Activated naive CD4-positive, alpha-beta T cell treated with anti-CD3 and anti-CD28 coated beads, Interleukin-2, amount 50 U/mL, for 16 hours (primary cell): ENCODE measurements around the gene PRRG1.
"Not testable (repeated sequence)": the region's sequence is repeated elsewhere in the genome, so short reads cannot be mapped to it uniquely, and the experiment has no call there.

Experiments used
- DNase-seq: peaks from one replicate; pipeline ENCODE4 v3.0.0-alpha.2; 2020

The PRRG1 gene

DNA sequence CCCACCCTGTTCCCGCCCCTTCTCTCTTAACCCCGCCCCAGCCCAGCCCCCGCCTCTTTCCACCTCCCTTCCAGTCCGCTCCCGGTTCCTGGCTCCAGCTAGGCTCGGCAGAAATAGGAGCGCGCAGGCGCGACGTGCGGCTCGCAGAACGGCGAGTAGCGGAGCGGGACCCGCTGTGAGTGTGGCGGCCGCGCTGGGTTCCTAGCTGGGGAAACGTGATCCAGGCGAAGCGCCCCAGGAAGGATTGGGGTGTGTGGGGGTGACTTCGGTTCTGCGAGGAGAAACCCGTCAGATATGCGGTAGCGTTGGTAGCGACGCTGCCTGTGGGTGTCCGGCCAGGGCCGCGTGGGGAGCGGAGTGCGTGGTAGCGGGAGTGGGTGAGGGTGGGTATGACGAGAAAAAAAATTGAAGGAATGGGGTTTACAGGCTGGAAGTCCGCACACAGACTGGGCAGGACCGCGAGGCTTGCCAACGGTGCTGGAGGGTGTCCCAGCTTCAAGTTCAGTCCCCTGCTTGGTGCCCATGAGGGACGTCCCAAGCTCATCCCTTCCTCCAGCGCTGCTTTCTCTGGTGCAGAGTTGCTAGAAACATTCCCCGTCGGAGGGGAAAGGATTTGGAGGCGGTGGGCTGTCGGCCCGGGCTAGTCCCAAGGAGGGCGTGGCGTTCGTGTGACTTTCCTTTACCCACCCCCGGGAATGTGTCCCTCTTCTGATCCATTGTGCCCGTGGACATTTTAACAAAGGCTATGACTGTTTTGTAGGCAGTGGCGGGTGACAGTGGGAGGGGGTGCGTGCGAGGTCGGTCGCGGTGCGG lies at the start of gene PRRG1:
PRRG1 (plus strand) TSS at position 144 of the 813 bp plus-strand sequence. CDS start 56,886 bp downstream, outside the sequence.
- no peak for DNase-seq

DNA sequence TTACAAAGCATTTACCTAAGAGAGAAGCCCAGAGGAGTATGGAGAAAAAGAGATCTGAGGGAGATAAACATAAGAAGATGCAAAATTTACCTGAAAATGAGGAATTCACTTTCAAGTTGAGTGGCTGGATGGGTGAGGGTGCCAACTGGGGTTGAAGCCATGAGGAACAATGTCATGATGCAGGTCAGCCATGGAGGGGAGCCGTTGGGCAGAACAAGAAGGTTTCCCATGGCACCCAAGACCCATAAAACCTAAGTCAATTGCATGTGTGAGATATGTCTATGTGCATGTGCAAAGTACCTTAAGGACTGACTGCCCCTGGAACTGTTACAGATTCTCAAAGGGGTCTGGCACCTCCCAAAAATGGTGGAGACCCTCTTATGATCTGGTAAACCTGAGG lies 46.6 kb upstream of the PRRG1 start:
- DNase-seq, result no peak

DNA sequence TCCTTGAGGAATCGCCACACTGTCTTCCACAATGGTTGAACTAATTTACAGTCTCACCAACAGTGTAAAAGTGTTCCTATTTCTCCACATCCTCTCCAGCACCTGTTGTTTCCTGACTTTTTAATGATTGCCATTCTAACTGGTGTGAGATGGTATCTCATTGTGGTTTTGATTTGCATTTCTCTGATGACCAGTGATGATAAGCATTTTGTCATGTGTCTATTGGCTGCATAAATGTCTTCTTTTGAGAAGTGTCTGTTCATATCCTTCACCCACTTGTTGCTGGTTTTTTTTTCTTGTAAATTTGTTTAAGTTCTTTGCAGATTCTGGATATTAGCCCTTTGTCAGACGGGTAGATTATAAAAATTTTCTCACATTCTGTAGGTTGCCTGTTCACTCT lies 43.9 kb upstream of the PRRG1 start:
- not testable (repeated sequence) for DNase-seq

DNA sequence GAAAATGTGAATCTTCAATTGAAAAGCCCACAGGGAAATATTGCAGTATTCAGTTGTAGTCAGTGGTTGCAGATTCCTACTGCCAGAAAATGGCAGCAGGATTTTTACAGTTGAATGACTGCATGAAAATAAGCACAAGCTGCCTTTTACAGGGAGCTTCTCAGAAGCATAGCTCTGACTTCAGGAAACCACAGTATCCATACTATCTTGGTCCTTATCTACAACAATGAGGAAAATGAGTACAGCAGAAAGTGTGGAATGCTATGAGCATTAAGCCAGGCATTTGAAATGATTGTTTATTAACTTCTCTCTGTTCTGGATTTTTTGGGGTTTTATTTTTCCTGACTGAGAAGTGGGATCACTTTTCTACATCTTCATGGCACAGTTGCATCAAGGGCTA lies 34.6 kb upstream of the PRRG1 start:
- DNase-seq, result no peak

DNA sequence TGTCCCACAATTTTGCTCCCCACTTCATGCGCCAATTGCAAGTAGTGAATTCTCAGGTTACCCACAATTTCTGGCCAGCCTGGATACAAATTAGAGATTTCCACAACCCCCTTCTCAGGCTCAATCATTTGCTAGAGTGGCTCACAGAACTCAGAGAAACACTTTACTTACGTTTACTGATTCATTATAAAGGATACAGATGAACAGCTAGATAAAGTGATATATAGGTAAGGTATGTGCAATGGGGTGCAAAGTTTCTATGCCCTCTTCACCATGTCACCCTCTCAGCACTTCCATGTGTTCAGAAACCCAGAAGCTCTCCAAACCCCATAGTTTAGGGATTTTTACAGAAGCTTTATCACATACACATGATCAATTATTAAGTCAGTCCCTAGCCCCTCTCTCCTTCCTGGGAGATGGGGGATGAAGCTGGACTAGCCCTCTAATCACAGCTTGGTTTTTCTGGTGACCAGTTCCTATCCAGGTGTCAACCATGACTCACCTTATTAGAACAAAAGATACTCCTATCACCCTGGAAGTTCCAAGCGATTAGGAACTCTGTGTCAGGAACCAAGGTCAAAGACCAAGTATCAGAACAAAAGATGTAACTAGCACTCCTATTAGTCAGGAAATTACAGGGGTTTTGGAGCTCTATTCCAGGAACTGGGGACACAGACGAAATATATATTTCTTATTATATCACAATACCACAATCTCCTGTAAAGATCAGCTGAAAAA lies 33.5 kb upstream of the PRRG1 start:
- no peak for DNase-seq

DNA sequence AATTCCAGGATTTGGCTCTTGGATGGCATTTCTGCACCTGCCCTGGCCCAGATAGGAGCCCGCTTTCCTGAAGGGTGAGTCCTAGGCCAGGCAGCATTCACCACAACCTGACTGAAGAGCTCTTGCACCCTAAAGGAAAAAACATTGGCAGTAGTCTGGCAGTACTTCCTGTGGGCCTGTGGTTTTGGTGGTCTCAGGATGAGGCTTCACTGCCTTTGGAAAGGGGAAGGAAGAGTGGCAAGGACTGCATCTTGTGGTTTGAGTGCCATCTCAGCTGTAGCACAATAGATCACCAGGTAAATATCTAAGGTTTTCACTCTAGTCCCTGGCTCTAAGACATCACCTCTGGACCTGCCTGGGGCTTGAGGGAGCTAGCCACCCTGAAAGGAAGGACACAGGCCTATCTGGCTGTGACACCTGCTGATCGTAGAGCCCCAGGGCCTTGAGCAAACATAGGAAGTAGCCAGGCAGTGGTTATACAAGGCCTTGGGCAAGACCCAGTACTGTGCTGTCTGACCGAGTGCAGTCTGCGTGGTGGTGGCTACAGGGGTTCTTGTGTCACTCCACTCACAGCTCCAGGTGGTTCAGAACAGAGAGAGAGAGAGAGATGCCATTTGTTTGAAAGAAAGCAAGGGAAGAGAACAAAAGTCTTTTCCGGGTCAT lies 28.5 kb upstream of the PRRG1 start:
- no peak for DNase-seq

DNA sequence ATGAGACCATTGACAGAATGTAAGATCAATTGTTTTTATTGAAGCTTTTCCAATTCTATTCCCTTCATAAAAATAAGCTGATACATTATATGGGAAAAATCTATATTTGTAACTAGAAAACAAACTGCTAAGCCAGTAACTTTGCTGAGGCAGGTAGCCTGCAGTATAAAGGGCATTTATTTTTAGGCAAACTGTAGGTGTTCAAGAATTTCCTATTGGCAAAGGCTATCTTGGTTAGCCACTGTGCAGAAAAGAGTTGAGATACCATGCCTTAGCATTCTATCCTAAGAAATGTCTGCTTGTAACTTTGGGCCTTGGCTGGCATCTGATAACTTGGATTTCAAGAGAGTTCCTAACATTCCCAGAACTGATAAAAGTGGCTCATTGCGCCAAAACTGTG lies 18.5 kb upstream of the PRRG1 start:
- DNase-seq, result no peak

DNA sequence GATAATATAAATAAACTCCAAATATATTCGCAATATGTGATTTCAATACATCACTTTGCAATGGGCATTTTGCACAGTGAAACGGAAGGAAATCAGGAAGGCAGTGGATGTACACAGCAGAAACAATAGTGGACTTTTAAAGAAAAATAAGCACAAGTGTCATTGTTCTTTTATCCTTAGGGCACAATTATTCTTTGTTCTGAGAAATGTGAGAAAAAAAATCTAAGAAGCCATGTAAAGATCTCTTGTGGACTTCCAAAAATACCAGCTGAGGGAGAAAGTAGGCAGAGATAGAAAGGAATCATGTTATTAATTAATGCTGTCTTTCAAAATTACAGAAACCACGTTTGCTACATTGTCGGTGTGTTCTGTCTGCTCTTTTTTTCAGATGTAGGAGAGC lies 17.6 kb upstream of the PRRG1 start:
- no peak for DNase-seq

DNA sequence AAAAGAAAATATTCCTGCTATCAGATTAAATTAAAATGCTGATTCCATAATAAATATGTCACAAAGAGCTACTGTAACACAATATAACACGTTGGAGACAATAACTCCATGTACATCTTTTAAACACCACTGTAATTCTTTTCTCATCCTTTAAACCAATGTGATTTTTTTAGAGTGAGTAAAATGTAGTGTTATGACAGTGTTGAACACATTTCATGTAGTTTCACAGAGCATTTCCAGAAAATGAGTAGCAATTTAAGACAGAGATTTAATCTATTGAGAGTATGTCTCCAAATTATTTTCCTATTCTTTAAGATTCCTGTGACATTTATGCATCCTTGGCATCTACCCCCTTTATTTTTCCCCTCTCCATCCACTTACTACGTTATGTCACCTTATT lies 17.1 kb upstream of the PRRG1 start:
- DNase-seq, result no peak

DNA sequence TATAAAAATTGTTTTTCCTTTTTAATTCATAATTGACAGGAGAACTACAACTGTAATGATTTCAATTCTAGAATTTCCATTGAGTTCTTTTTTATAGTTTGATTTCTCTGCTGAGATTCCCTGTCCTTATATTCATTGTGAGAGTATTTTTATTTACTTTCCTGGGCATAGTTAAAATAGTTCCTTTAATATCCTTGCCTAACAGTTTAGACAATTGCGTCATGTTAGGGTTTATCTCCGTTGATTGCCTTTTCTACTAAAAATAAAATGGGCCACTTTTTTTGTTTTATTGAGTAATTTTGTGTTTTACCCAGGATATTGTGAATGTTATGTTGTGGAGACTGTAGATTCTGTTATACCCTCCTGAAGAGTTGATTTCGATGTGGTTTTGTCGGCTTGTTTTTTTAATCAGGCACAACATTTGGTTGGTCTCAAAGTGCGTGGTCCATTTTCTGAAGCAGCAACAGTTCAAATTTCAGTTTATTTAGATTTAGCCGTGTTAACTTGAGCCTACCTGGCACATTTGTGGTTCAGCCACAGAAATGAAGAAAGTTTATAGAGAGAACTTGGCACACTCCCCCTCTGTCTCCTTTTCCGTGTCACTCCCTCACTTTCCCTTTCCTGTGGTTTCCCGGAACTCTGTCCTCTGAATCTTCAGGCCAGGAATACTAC lies 16.0 kb upstream of the PRRG1 start:
- DNase-seq, result no peak

DNA sequence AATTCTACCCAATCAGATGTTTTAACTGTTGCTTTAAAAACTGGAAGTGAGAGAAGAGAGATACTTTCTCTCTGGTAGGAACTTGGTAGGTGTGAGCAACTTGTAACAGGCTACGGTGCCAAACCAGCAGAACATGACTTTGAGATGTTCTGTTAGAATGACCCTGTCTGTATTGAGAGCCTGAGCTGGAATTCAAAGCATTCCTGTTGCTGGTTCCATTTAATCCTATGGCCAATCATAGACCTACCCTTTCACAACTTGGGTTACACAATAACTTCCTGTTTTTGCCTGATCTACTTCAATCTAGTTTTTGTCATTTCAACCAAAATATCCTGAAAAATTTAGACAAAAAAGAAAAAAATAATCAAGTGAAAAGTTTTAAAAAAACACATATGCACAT lies 1.7 kb upstream of the PRRG1 start:
- DNase-seq, result no peak

DNA sequence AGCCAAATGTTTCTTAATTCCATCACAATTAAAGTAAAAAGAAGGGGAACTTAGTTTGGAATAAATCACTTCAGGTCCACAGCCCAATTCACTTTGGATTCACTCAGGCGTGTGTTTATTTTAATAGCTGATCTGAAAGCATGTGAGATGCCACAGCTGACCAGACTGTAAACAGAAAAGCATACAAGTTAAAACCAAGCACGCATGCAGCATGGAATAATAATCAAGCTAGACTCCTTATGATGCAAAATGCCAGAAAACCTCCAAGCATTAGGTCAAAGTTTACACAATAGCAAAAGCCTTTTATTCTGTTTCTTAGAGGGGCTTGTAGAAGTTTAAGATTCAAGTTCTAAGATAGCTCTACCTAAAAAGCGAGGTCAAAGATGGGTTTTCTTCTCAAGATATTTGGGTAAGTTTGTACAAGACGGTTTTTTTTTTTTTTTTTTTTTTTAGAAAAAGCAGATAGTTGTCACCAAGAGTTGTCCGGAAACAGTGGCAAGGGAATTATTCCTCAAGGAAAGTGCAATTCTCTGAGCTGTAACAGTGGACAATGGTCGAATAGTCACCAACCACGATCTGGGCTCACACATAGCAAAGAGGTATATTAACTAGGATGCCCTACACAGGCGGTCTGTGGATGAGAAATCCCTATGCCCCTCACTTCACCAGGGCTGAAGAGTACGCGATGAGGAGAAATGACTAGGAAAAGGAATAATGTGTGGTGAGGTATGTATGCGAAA lies 763 bp upstream of the PRRG1 start:
- no peak for DNase-seq

DNA sequence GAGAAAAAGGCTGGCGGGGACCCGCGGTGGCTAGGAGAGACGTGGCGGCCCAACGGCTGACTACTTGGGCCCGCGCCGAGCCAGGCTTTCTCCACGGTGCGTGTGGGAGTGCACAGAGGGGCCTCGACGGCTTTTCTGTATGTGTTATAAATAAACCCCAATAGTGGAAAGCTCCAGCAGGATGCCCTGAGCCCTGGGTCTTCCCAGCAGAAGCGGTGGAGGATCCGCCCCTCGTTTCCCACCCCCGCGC lies 268 bp upstream of the PRRG1 start:
- no peak for DNase-seq

DNA sequence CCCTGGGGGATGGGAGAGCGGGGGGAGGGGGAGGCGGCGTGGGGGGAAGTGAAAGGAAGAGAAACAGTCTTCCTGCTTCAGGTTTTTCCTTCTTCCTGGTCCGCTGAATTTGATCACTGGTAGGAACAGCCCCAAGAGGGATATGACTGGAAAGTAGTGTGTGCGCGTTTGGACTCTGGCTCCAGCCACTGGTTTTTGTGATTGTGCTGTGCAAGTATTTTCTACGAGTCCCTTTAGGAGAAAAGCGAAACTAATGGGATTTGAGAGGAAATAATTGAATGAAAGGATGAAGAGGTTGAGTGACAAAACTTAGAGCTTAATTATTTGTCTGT lies 836 bp downstream of the PRRG1 start:
- DNase-seq, result no peak

DNA sequence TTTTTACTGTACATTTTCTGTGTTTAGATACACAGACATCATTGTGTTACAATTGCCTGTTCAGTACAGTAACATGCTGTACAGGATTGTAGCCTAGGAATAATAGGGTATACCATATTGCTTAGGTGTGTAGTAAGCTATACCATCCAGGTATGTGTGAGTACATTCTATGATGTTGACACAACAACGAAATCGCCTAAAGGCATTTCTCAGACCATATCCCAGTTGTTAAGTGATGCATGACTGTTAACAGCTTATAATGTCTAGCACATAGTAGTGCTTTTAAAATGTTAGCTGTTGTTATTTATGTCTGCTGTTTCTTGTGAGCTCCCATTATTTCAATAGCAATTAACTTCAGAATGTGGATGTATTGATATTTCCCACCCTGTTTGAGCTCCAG lies 4.5 kb downstream of the PRRG1 start:
- no peak for DNase-seq

DNA sequence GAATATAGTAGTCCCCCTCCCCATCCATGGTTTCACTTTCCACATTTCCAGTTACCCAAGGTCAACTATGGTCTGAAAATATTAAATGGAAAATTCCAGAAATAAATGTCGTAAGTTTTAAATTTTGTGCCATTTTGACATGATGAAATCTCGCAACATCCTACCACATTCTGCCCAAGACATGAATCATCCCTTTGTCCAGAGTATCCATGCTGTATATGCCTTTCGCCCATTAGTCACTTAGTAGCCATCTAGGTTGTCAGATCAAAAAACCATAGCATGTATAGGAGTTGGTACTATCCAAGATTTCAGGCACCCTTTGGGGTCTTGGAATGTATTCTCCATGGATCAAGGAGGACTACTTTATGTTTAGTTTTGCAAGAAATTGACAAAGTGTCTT lies 8.3 kb downstream of the PRRG1 start:
- DNase-seq, result no peak

DNA sequence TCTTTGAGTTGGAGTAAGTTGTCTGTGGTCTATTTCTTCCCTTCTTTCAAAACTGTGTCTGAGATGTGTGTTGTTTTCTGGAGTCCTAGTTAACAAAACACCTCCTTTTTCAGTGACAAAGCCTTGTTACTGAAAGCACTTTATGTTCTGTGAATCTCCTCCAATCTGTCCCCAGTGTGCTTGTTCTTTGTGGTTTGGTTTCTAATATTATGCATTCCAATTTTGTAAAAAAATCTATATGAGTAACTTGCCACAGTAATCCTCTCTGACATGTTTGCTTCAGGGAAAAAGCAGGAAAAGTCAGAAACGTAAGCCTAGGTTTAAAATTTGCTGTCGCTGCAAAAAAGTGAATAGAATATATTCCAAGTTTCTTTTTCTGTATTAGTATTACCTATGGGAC lies 12.4 kb downstream of the PRRG1 start:
- no peak for DNase-seq

DNA sequence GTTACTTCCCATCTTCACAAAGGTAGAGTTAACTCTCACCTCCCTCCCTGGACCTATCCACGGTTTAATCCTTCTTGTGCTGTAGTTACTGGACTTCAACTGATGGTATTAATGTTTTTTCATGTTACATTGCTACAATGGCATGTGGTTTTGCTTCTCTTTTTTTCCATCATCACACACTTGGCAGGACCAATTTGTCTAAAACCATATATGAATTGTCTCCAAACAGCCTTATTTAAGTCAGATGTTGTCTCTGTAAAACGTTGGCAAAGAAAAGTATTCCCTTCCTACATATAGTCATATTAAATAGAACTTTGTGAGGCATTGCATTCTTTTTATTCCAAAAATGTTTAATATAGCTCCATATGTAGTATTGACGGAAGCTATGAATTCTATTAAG lies 15.5 kb downstream of the PRRG1 start:
- DNase-seq, result no peak

DNA sequence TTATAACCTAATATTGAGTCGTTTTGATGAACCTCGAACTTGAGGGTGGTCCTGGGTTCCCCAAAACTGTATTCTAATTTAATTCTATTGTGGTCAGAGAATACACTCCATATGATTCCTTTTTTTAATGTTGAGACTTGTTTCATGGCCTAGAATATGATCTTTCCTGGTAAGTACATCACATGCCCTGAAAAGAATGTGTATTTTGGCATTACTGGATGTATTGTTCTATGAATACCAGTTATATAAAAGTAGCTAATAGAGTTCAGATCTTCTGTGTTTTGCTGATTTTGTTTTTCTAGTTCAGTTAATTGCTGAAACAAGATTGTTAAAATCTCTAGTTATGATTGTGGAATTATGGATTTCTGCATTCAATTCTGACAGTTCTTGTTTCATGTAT lies 18.8 kb downstream of the PRRG1 start:
- DNase-seq, result no peak

DNA sequence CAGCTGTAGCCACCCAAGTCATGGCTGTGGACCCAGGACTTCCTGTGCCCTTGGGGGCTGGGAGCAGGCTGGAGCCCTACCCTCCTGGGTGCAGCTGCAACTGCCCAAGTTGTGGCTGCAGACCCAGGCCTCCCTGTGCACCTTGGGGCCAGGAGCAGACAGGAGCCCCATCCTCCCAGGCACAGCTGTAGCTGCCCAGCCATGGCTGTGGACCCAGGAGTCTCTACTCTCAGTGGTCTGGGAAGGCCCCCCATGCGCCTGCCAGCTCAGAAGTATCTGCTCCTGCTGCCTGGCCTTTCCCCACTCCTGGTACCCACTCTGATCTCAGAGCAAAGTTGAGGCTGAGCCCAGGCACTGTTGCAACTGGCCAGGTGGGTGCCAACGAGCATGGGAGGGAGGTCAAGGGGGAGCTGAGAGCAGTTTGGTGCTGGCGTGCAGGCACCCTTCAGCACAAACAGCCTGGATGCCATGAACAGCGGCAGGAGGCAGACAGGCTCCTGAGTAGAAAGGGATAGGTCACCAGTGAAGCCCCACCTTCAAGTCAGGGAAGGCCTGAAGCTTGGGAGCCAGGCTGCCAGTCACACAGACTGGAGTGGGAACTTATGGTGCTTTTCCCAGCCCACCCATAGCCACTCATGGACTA lies 21.5 kb downstream of the PRRG1 start:
- no peak for DNase-seq

DNA sequence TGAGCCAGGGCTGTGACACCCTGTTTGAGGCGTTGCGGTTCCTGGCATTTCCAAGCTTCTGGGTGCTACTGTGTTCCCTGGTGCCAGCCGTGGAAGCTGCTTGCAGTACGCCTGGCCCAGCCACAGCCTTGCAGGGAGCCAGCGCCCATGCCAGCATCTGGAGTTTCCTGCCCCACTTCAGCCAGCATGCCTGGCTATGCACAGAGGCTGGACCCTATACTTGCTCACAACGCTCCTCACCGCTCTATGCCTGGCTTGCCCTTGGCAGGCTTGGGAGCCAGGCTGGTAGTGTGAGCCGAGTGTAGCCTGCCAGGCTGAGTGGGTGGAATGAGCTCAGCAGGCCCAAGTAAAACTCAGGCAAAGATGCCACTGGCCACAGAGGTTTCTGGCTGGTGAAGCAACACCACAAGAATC lies 22.4 kb downstream of the PRRG1 start:
- DNase-seq, result no peak

DNA sequence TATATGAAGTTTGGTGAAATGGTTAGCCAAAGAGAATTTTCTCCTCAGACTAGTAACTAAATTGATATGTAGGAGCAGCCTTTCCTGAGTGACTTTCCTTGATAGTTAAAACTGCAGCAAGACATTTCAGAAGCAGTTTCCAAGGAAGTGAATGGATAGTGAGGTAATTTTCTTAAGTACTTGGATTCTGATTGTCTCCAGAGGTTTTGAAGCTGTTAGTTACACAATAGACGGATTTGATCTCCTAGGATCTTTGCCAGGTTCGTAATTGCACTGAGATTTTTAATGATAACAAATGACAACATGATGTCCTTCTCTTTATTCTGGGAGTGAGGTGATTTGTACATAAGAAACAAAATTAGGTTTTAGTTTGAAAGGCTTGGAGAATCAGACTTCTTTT lies 29.2 kb downstream of the PRRG1 start:
- no peak for DNase-seq

DNA sequence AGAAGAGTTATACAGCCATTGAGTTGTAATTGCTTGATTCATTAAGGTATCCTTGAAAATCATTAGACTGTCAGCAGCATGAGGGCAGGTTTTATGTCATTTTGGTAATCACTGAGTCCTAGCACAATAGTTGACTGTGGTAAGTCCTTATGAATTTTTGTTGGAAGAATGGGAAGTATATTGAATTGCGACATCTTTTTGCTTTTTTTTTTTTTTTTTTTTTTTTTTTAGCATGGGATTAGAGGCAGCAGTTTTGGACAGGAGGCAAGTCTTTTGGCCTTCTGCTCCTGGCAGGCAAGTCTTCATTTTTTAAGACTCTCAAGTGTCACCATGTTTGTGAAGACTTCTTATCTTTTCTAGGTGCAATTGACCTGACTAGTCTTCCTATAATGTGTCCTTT lies 29.7 kb downstream of the PRRG1 start:
- DNase-seq, result no peak
